Measurements from ENCODE around the gene PTDSS2.

GRCh38 chr11:494761-495536 lies 44.9 kb downstream of the PTDSS2 start:
- TF ChIP-seq HCFC1 (IDR thresholded peaks at IDR 0.05; ENCODE audit: low read length): no peak
- TF ChIP-seq POLR2A (IDR thresholded peaks at IDR 0.05; ENCODE audit: low read depth, low read length): no peak; the same call in 1 of the 2 replicates
- TF ChIP-seq MAX (IDR thresholded peaks at IDR 0.05; ENCODE audit: low read depth, low read length): no peak
- TF ChIP-seq E2F4 (IDR thresholded peaks at IDR 0.05; ENCODE audit: low read depth, low read length): no peak
- TF ChIP-seq CBX5 (IDR thresholded peaks at IDR 0.05; ENCODE audit: low read depth): no peak
- TF ChIP-seq E2F8 (IDR thresholded peaks at IDR 0.05; ENCODE audit: low read depth, partially characterized antibody): no peak
- no peak for TF ChIP-seq CTCF (IDR thresholded peaks at IDR 0.05 in 2 of 3, conservative IDR thresholded peaks at IDR 0.05 in 1 of 3; ENCODE audit: control insufficient read depth in 2 of 3, extremely low read depth in 1 of 3, insufficient read depth in 1 of 3, low read depth in 3 of 3, low read length in 3 of 3)
- no peak for TF ChIP-seq ZNF217 (IDR thresholded peaks at IDR 0.05)
- no peak for TF ChIP-seq CBX3 (IDR thresholded peaks at IDR 0.05; ENCODE audit: borderline replicate concordance, low read depth)
- TF ChIP-seq EP300 (IDR thresholded peaks at IDR 0.05; ENCODE audit: borderline replicate concordance in 1 of 2, control insufficient read depth in 1 of 2, low read depth in 2 of 2, low read length in 2 of 2): no peak
- no peak for TF ChIP-seq MXI1 (IDR thresholded peaks at IDR 0.05; ENCODE audit: low read depth, low read length)
- no peak for TF ChIP-seq PBX3 (IDR thresholded peaks at IDR 0.05; ENCODE audit: insufficient replicate concordance, low read depth, low read length)

Data from GM12878 (cell line).